Neutrophil (primary cell): ENCODE data around the gene TENM3.

Experiments used
- H3K27ac ChIP-seq: fragments of 200-600 bp; sonication (generic); 2 replicates; pipeline ENCODE4 v1.5.1; 2016; ENCODE audit warnings: mild to moderate bottlenecking, moderate library complexity
- H3K27me3 ChIP-seq: fragments of 200-600 bp; sonication (generic); 2 replicates; pipeline ENCODE4 v1.6.0; 2016; ENCODE audit warnings: mild to moderate bottlenecking
- H3K36me3 ChIP-seq: fragments of 200-600 bp; sonication (generic); 2 replicates; pipeline ENCODE4 v1.5.1; 2017
- H3K4me1 ChIP-seq, 2 experiments: fragments of 200-600 bp in 1 of 2; sonication (generic) in 1 of 2; 1 replicate in 1 of 2; 2 replicates in 1 of 2; pipeline versions ENCODE4 v1.5.1 to v1.6.1; 2013 to 2016; ENCODE audit warnings: low read depth in 1 of 2, low read length in 1 of 2, mild to moderate bottlenecking in 1 of 2, moderate library complexity in 1 of 2; ENCODE audit not compliant: control insufficient read depth in 1 of 2, insufficient read depth in 1 of 2
- H3K4me3 ChIP-seq, 2 experiments: fragments of 200-600 bp in 1 of 2; sonication (generic) in 1 of 2; 1 replicate in 1 of 2; 2 replicates in 1 of 2; pipeline ENCODE4 v1.5.1; 2013 to 2016; ENCODE audit warnings: low read depth in 1 of 2, low read length in 1 of 2, mild to moderate bottlenecking in 1 of 2, moderate library complexity in 1 of 2
- H3K9me3 ChIP-seq: fragments of 200-600 bp; sonication (generic); 2 replicates; pipeline ENCODE4 v1.5.1; 2016
- CTCF ChIP-seq: fragments of 200-600 bp; sonication (generic); IDR thresholded peaks from 2 replicates; pipeline ENCODE4 v1.5.1; 2016; ENCODE audit warnings: antibody characterized with exemption

The TENM3 gene

GRCh38 chr4:182760551-182761043 lies 517.4 kb downstream of the TENM3 start:
- Histone ChIP-seq H3K36me3 (no peaks in the 10 kb centered on the region), H3K4me1 (no peaks in the 10 kb centered on the region), H3K9me3 (no peaks in the 10 kb centered on the region), H3K27me3 (no peaks in the 10 kb centered on the region), H3K27ac (no peak overlapping the region), H3K4me3 (no peak overlapping the region)
- TF ChIP-seq CTCF, result no peak

DNA sequence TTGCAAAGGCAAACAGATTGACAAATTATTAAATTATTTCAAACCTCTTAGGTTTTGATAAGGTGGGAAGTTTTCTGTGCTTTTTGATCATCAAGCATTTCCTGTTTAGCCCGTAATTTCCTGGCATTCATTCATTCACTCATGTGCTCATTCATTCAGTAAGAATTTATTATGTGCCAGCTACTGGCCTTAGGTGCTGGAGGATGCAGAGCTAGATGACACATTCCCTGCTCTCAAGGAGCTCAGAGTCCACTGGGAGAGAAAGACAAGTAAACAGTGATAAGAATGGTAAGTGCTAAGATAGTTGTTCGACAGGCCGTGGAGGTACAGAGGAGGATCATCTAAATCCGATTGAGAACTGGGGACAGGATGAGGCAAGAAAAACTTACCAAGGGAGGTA lies 520.9 kb downstream of the TENM3 start:
- Histone ChIP-seq H3K36me3 (no peaks in the 10 kb centered on the region), H3K4me3 (no peak overlapping the region), H3K9me3 (no peaks in the 10 kb centered on the region), H3K27ac (no peak overlapping the region), H3K4me1 (no peaks in the 10 kb centered on the region), H3K27me3 (no peaks in the 10 kb centered on the region)
- no peak for TF ChIP-seq CTCF

DNA sequence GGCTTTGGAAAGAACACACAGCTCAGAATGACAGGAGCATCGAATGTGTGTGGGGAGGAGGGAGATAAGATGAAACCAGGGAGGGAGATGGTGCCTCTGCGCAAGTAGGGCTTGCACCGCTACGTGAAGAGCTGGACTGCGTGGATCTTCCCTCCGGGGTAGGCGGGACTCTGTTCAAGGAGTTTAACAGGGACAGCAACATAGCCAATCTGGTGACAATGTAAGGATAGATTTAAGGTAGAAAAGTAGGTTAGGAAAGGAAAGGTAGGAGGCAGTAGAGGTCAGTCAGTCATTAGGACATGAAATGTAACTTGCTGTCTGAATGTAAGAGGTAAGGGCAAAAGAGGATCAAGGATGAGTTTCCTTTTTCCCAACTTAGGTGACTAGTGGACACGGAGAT lies 521.4 kb downstream of the TENM3 start:
- H3K36me3 ChIP-seq, result no peaks in the 10 kb centered on the region
- H3K9me3 ChIP-seq, result no peaks in the 10 kb centered on the region
- H3K4me3 ChIP-seq, result no peak overlapping the region
- H3K4me1 ChIP-seq, result no peaks in the 10 kb centered on the region
- H3K27ac ChIP-seq, result no peak overlapping the region
- TF ChIP-seq CTCF, result no peak
- H3K27me3 ChIP-seq, result no peaks in the 10 kb centered on the region

- Histone ChIP-seq H3K4me3 (no peak overlapping the region), H3K36me3 (no peaks in the 10 kb centered on the region), H3K27me3 (no peaks in the 10 kb centered on the region), H3K4me1 (no peaks in the 10 kb centered on the region), H3K27ac (no peak overlapping the region), H3K9me3 (no peaks in the 10 kb centered on the region)
- TF ChIP-seq CTCF, result no peak
These were observed 523.0 kb downstream of the TENM3 start for GRCh38 chr4:182765987-182766856.

DNA sequence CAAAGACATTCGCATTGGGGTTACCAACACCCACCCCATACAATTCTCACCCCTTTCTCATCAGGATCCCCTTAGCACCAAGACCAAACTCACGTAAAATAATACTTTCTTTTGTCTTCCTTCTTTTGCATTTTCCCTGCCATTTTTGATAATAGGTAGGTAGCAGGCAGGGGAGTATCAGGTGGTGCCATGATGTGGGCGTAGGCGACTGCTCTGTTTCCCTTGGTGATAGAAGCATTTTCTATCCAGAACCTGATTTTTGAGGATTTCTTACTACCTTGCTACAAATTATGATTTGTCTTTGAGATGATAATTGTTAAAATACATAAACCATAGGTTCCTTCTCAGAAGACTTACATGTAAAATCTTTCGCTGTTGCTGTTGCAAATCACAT lies 523.7 kb downstream of the TENM3 start:
- H3K27ac ChIP-seq, result no peak overlapping the region
- no peaks in the 10 kb centered on the region for H3K9me3 ChIP-seq
- H3K4me1 ChIP-seq, result no peaks in the 10 kb centered on the region
- no peak for TF ChIP-seq CTCF
- no peaks in the 10 kb centered on the region for H3K27me3 ChIP-seq
- no peaks in the 10 kb centered on the region for H3K36me3 ChIP-seq
- H3K4me3 ChIP-seq, result no peak overlapping the region
